ENCODE data around the gene PSMA6. TPM values are rescaled to one million over a fixed set of nuclear protein-coding genes. Genes with fewer than 3 reads are reported as not detected.

PSMA6 gene
- polyA plus RNA-seq, 1 donor (not counting 4 experiments of a cell fraction or from before 2014, with no cell fraction given), result 326 TPM

GRCh38 chr14:35362450-35362849 lies 70.3 kb downstream of the PSMA6 start:
- H3K4me1 ChIP-seq (ENCODE audit: control insufficient read depth, extremely low read depth, insufficient read depth, low read length), result peaks cover 17% of the 10 kb centered on the region
- dilution Hi-C loops (cut with MboI; ENCODE audit: extremely low pct_ligation_motif_present, low sequenced_read_pairs), result no loop called here
- no peak for FAIRE-seq

GRCh38 chr14:35362911-35363374 lies 70.8 kb downstream of the PSMA6 start:
- FAIRE-seq, result no peak
- Histone ChIP-seq H3K9me3 (ENCODE audit: control insufficient read depth, low read depth, low read length) (no peaks in the 10 kb centered on the region), H3K9me1 (ENCODE audit: control insufficient read depth, extremely low read depth, insufficient read depth, low read length) (no peaks in the 10 kb centered on the region), H3K79me2 (ENCODE audit: control insufficient read depth, insufficient read depth, low read length) (no peaks in the 10 kb centered on the region), H3K4me3 (ENCODE audit: control insufficient read depth in 2 of 3, extremely low read depth in 1 of 3, insufficient read depth in 2 of 3, low read depth in 1 of 3, low read length in 3 of 3) (no peak overlapping the region), H3K9ac (ENCODE audit: control insufficient read depth, extremely low read depth, insufficient read depth, low read length) (no peak overlapping the region), H3K4me1 (ENCODE audit: control insufficient read depth, extremely low read depth, insufficient read depth, low read length) (peaks cover 17% of the 10 kb centered on the region), H3K27me3 (ENCODE audit: control insufficient read depth, extremely low read depth, insufficient read depth, low read length) (no peaks in the 10 kb centered on the region), H3K36me3 (ENCODE audit: control insufficient read depth in 2 of 2, extremely low read depth in 1 of 2, insufficient read depth in 2 of 2, low read length in 2 of 2) (no peaks in the 10 kb centered on the region), H3K4me2 (ENCODE audit: control insufficient read depth, extremely low read depth, insufficient read depth, low read depth, low read length) (no peak overlapping the region), H2AFZ (ENCODE audit: control insufficient read depth, low read length) (no peak overlapping the region), H4K20me1 (ENCODE audit: control insufficient read depth, extremely low read depth, insufficient read depth, low read length) (no peaks in the 10 kb centered on the region), H3K27ac (ENCODE audit: control insufficient read depth, insufficient read depth, low read length) (no peak overlapping the region)
- no peak for TF ChIP-seq EZH2 (IDR thresholded peaks at IDR 0.05; ENCODE audit: low read length)
- TF ChIP-seq CTCF (optimal IDR thresholded peaks at IDR 0.05 in 1 of 3, IDR thresholded peaks at IDR 0.05 in 1 of 3, conservative IDR thresholded peaks at IDR 0.05 in 1 of 3; ENCODE audit: extremely low read depth in 1 of 3, insufficient read depth in 2 of 3, low read length in 3 of 3), result no peak
- DNase-seq (ENCODE audit: low read depth, low spot score), result no peak
- dilution Hi-C loops (cut with MboI; ENCODE audit: extremely low pct_ligation_motif_present, low sequenced_read_pairs), result no loop called here

More at GRCh38 chr14:35362450-35362849, 70.3 kb downstream of the PSMA6 start:
- no peaks in the 10 kb centered on the region for H3K27me3 ChIP-seq (ENCODE audit: control insufficient read depth, extremely low read depth, insufficient read depth, low read length)
- H3K4me3 ChIP-seq (ENCODE audit: control insufficient read depth in 2 of 3, extremely low read depth in 1 of 3, insufficient read depth in 2 of 3, low read depth in 1 of 3, low read length in 3 of 3), result no peak overlapping the region
- H3K9me3 ChIP-seq (ENCODE audit: control insufficient read depth, low read depth, low read length), result no peaks in the 10 kb centered on the region
- no peak overlapping the region for H2AFZ ChIP-seq (ENCODE audit: control insufficient read depth, low read length)
- no peak overlapping the region for H3K4me2 ChIP-seq (ENCODE audit: control insufficient read depth, extremely low read depth, insufficient read depth, low read depth, low read length)
- no peak for DNase-seq (ENCODE audit: low read depth, low spot score)
- H3K79me2 ChIP-seq (ENCODE audit: control insufficient read depth, insufficient read depth, low read length), result no peaks in the 10 kb centered on the region
- H4K20me1 ChIP-seq (ENCODE audit: control insufficient read depth, extremely low read depth, insufficient read depth, low read length), result no peaks in the 10 kb centered on the region
- no peak overlapping the region for H3K9ac ChIP-seq (ENCODE audit: control insufficient read depth, extremely low read depth, insufficient read depth, low read length)
- TF ChIP-seq EZH2 (IDR thresholded peaks at IDR 0.05; ENCODE audit: low read length), result no peak
- H3K27ac ChIP-seq (ENCODE audit: control insufficient read depth, insufficient read depth, low read length), result no peak overlapping the region
- H3K9me1 ChIP-seq (ENCODE audit: control insufficient read depth, extremely low read depth, insufficient read depth, low read length), result no peaks in the 10 kb centered on the region
- no peaks in the 10 kb centered on the region for H3K36me3 ChIP-seq (ENCODE audit: control insufficient read depth in 2 of 2, extremely low read depth in 1 of 2, insufficient read depth in 2 of 2, low read length in 2 of 2)
